ENCODE measurements around the gene ADAR.

- TF ChIP-seq GATA2 (IDR thresholded peaks at IDR 0.05; ENCODE audit: low read depth, low read length) (no peak), GATA3 (IDR thresholded peaks at IDR 0.05; ENCODE audit: low read depth, low read length) (no peak)
These were observed 15.4 kb upstream of the ADAR start for GRCh38 chr1:154623358-154623757.
